Retinal pigment epithelial cell (primary cell): ENCODE results near the gene GUCA1A.
"Not testable (repeated sequence)": the region's sequence is repeated elsewhere in the genome, so short reads cannot be mapped to it uniquely, and the experiment has no call there.

Source experiments
- DNase-seq: peaks from one replicate; pipeline ENCODE4 v3.0.0-alpha.2; 2010; ENCODE audit warnings: low read depth
- H3K4me3 ChIP-seq: 2 replicates; pipeline ENCODE4 v1.5.1; 2011; ENCODE audit warnings: mild to moderate bottlenecking, low read length, control low read depth, moderate library complexity
- CTCF ChIP-seq: conservative IDR thresholded peaks from 2 replicates; pipeline ENCODE4 v1.5.1; 2011; ENCODE audit warnings: low read depth, low read length, control low read depth, inconsistent platforms

Gene GUCA1A

GRCh38 chr6:42147138-42147562 is 26.0 kb upstream of the GUCA1A start:
- no peak overlapping the region for H3K4me3 ChIP-seq
- TF ChIP-seq CTCF, result no peak
- DNase-seq, result no peak

GRCh38 chr6:42148058-42148457 is 25.1 kb upstream of the GUCA1A start:
- DNase-seq, result no peak
- no peak for TF ChIP-seq CTCF
- no peak overlapping the region for H3K4me3 ChIP-seq

- no peak for DNase-seq
- no peak overlapping the region for H3K4me3 ChIP-seq
- TF ChIP-seq CTCF, result no peak
Measured at GRCh38 chr6:42150254-42150653, 22.9 kb upstream of the GUCA1A start.

GRCh38 chr6:42152024-42152423 is 21.1 kb upstream of the GUCA1A start:
- no peak for TF ChIP-seq CTCF
- H3K4me3 ChIP-seq, result no peak overlapping the region
- no peak for DNase-seq

GRCh38 chr6:42152528-42153213 is 20.5 kb upstream of the GUCA1A start:
- H3K4me3 ChIP-seq, DNase-seq: not testable (repeated sequence)

- no peak for DNase-seq
- TF ChIP-seq CTCF, result no peak
- no peak overlapping the region for H3K4me3 ChIP-seq
Measured at GRCh38 chr6:42153921-42154320, 19.2 kb upstream of the GUCA1A start.

- no peak overlapping the region for H3K4me3 ChIP-seq
- no peak for TF ChIP-seq CTCF
- no peak for DNase-seq
Measured at GRCh38 chr6:42154461-42155209, 18.5 kb upstream of the GUCA1A start.
